Articular chondrocyte of knee joint (primary cell): ENCODE data around the gene MBL2. TPM values are rescaled to one million over a fixed set of nuclear protein-coding genes. Genes with fewer than 3 reads are reported as not detected.

Source experiments
- total RNA-seq: library from RNA; depleted of rRNA; stranded (reverse); fragments of >200 nt; gene quantifications from 2 replicates; pipeline ENCODE4 v1.2.3, GENCODE V29; 2012

Gene MBL2
- not detected in 2 replicates for total RNA-seq

DNA sequence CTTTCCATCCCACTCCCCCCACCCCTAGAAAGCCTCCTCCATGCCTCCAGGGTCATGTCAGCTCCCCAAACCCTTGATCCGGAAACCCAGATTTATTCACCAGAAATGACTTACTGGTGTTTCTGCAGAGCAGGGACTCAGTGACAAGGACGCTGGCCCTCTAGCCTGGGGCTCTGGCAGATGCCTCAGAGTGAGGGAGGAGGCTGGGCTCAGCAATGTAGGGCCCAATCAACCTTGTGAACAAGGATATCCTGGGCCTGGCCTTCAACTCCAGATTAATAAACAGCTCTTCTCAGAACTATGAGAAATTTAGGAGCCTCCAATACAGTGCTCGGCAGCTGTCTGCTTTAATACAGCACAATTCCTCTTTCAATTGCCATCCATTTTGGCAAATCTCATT, at the start of gene MBL2:
TSS of gene MBL2 (minus strand) at position 162 of the 400 bp plus-strand sequence. CDS start 1,149 bp downstream, outside the sequence.

